Islet of Langerhans (tissue), 1 donor: ENCODE measurements around the gene TMOD3.

Experiments
- FAIRE-seq: peaks from one replicate; lab custom pipeline; 2011; peaks lifted over from hg19 to GRCh38; lab: Jason Lieb, UNC

TMOD3 gene

GRCh38 chr15:51828621-51829375, 655 bp upstream of the TMOD3 start:
- FAIRE-seq: no peak

GRCh38 chr15:51830276-51830806, 888 bp downstream of the TMOD3 start:
- no peak for FAIRE-seq

- no peak for FAIRE-seq
Measured at GRCh38 chr15:51833772-51834171, 4.3 kb downstream of the TMOD3 start.

GRCh38 chr15:51837792-51838251, 8.4 kb downstream of the TMOD3 start:
- no peak for FAIRE-seq

GRCh38 chr15:51838270-51838669, 8.8 kb downstream of the TMOD3 start:
- no peak for FAIRE-seq

- FAIRE-seq: no peak
Measured at GRCh38 chr15:51840692-51841091, 11.2 kb downstream of the TMOD3 start.

GRCh38 chr15:51841406-51842040, 12.1 kb downstream of the TMOD3 start:
- FAIRE-seq: no peak

GRCh38 chr15:51842265-51842664, 12.8 kb downstream of the TMOD3 start:
- FAIRE-seq: no peak

- no peak for FAIRE-seq
Measured at GRCh38 chr15:51842852-51843737, 13.6 kb downstream of the TMOD3 start.

GRCh38 chr15:51844747-51845426, 15.4 kb downstream of the TMOD3 start:
- no peak for FAIRE-seq

- FAIRE-seq: no peak
Measured at GRCh38 chr15:51846066-51846462, 16.6 kb downstream of the TMOD3 start.

- FAIRE-seq: no peak
Measured at GRCh38 chr15:51846463-51847230, 17.2 kb downstream of the TMOD3 start.

- no peak for FAIRE-seq
Measured at GRCh38 chr15:51848811-51849210, 19.4 kb downstream of the TMOD3 start.

GRCh38 chr15:51849860-51850259, 20.4 kb downstream of the TMOD3 start:
- FAIRE-seq: no peak

GRCh38 chr15:51853998-51854397, 24.5 kb downstream of the TMOD3 start:
- no peak for FAIRE-seq

- no peak for FAIRE-seq
Measured at GRCh38 chr15:51855612-51856011, 26.2 kb downstream of the TMOD3 start.

GRCh38 chr15:51856714-51857380, 27.4 kb downstream of the TMOD3 start:
- no peak for FAIRE-seq

- no peak for FAIRE-seq
Measured at GRCh38 chr15:51861557-51862359, 32.3 kb downstream of the TMOD3 start.

- FAIRE-seq: no peak
Measured at GRCh38 chr15:51863131-51863530, 33.7 kb downstream of the TMOD3 start.
